ENCODE measurements around the gene GIMAP6. TPM values are rescaled to one million over a fixed set of nuclear protein-coding genes. Genes with fewer than 3 reads are reported as not detected.
"Not testable (repeated sequence)": the region's sequence is repeated elsewhere in the genome, so short reads cannot be mapped to it uniquely, and the experiment has no call there.

Gene GIMAP6
- polyA plus RNA-seq, 1 donor = 13.8 TPM

GRCh38 chr7:150586068-150586784, 46.0 kb downstream of the GIMAP6 start:
- DNase-seq = no peak

- DNase-seq = no peak
Observed at GRCh38 chr7:150585199-150585598, 47.0 kb downstream of the GIMAP6 start.

DNA sequence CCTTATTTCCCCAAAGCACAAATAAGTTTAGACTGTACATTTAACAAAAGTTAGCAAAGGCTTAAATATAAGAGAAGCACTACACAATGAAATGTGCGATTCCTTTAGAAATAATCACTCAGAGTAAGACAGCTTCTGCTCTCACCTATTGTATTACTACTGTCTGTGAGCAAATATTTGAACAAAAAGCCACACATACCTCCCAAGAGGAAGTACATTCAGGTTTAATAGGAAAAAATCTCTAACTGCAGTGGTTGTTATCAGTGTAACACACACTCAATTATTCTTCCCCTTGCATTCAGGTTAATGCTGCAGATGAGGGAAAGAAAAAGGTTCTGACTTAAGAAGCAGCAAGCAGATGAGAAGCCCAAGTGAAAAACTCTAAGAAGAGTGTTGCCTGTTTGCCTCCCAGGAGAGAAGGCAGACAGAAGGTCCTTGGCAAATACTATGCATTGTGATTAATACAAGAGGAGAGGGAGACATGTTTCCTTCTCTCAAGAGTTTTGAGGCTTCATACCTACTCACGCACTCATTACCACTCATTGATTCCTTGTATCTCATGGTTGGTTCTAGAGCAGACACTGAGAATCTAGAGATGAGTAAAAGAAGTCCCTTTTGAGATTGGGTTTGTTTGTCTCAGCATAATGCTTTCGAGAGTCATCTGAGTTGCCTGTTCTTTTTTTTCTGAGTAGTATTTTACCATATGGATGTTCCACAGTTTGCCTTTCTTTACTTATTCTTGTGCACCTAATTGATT, 51.4 kb downstream of the GIMAP6 start:
- DNase-seq = no peak

- not testable (repeated sequence) for DNase-seq
Observed at GRCh38 chr7:150579979-150580637, 52.1 kb downstream of the GIMAP6 start.

Other genes starting within 250 kb of the GIMAP6 start
- gene GIMAP8, start 181.8 kb downstream of the GIMAP6 start, polyA plus RNA-seq (ENCODE audit: insufficient read length) = 8.0 TPM
- 12.4 TPM for gene GIMAP7, start 117.5 kb downstream of the GIMAP6 start, polyA plus RNA-seq (ENCODE audit: insufficient read length)
- gene GIMAP4, start 65.0 kb downstream of the GIMAP6 start, polyA plus RNA-seq (ENCODE audit: insufficient read length) = 26.3 TPM
- gene GIMAP2, start 53.3 kb upstream of the GIMAP6 start, polyA plus RNA-seq (ENCODE audit: insufficient read length) = 7.2 TPM
- gene GIMAP1, start 84.2 kb upstream of the GIMAP6 start, polyA plus RNA-seq (ENCODE audit: insufficient read length) = 2.4 TPM
- 5.6 TPM for gene GIMAP5, start 105.0 kb upstream of the GIMAP6 start, polyA plus RNA-seq (ENCODE audit: insufficient read length)
- gene TMEM176B, start 168.0 kb upstream of the GIMAP6 start, polyA plus RNA-seq (ENCODE audit: insufficient read length) = 78.4 TPM
- gene TMEM176A, start 168.4 kb upstream of the GIMAP6 start, polyA plus RNA-seq (ENCODE audit: insufficient read length) = 90.9 TPM
- 54.2 TPM for gene AOC1, start 220.1 kb upstream of the GIMAP6 start, polyA plus RNA-seq (ENCODE audit: insufficient read length)

Measured in left kidney (tissue), 2 donors.